Measurements from ENCODE around the gene CSF1.
A peak's percentile ranks its signal among the peaks of the same experiment; 100 is the strongest.
"Not testable (repeated sequence)": the region's sequence is repeated elsewhere in the genome, so short reads cannot be mapped to it uniquely, and the experiment has no call there.

Gene CSF1

GRCh38 chr1:109877776-109878175 lies 32.9 kb upstream of the CSF1 start:
- Mint-ChIP-seq H3K4me1 (peaks cover 100% of the 10 kb centered on the region), H3K27me3 (ENCODE audit: low read depth, poor library complexity) (no peaks in the 10 kb centered on the region), H3K9me3 (no peaks in the 10 kb centered on the region), H3K27ac (peak overlapping the region; percentile 96), H3K4me3 (peak overlapping the region; percentile 59), H3K36me3 (ENCODE audit: low read depth) (no peaks in the 10 kb centered on the region)
- TF ChIP-seq CTCF (IDR thresholded peaks at IDR 0.05) = no peak
- DNase-seq = no peak

GRCh38 chr1:109878531-109879104 lies 32.0 kb upstream of the CSF1 start:
- Mint-ChIP-seq H3K4me3 (no peak overlapping the region), H3K27ac (peak overlapping the region; percentile 23), H3K27me3 (ENCODE audit: low read depth, poor library complexity) (peaks cover 5% of the 10 kb centered on the region), H3K36me3 (ENCODE audit: low read depth) (no peaks in the 10 kb centered on the region), H3K9me3 (no peaks in the 10 kb centered on the region), H3K4me1 (peaks cover 100% of the 10 kb centered on the region)
- no peak for DNase-seq
- no peak for TF ChIP-seq CTCF (IDR thresholded peaks at IDR 0.05)

GRCh38 chr1:109879371-109879770 lies 31.3 kb upstream of the CSF1 start:
- not testable (repeated sequence) for DNase-seq; H3K36me3 Mint-ChIP-seq (ENCODE audit: low read depth); H3K27me3 Mint-ChIP-seq (ENCODE audit: low read depth, poor library complexity); H3K9me3 Mint-ChIP-seq; H3K4me3 Mint-ChIP-seq
- peak overlapping the region; percentile 23 for H3K27ac Mint-ChIP-seq
- peaks cover 100% of the 10 kb centered on the region for H3K4me1 Mint-ChIP-seq

- peak overlapping the region; percentile 5 for H3K4me3 Mint-ChIP-seq
- no peak for TF ChIP-seq CTCF (IDR thresholded peaks at IDR 0.05)
- H3K4me1 Mint-ChIP-seq = peaks cover 99% of the 10 kb centered on the region
- H3K27ac Mint-ChIP-seq = peak overlapping the region; percentile 66
- peaks cover 5% of the 10 kb centered on the region for H3K27me3 Mint-ChIP-seq (ENCODE audit: low read depth, poor library complexity)
- no peak for DNase-seq
- H3K36me3 Mint-ChIP-seq (ENCODE audit: low read depth) = no peaks in the 10 kb centered on the region
- H3K9me3 Mint-ChIP-seq = no peaks in the 10 kb centered on the region
Measured at GRCh38 chr1:109879881-109880525, 30.6 kb upstream of the CSF1 start.

GRCh38 chr1:109880971-109881894 lies 29.4 kb upstream of the CSF1 start:
- no peaks in the 10 kb centered on the region for H3K9me3 Mint-ChIP-seq
- H3K4me1 Mint-ChIP-seq = peaks cover 96% of the 10 kb centered on the region
- H3K27ac Mint-ChIP-seq = peak overlapping the region; percentile 69
- H3K36me3 Mint-ChIP-seq (ENCODE audit: low read depth) = no peaks in the 10 kb centered on the region
- no peak overlapping the region for H3K4me3 Mint-ChIP-seq
- H3K27me3 Mint-ChIP-seq (ENCODE audit: low read depth, poor library complexity) = peaks cover 9% of the 10 kb centered on the region
- no peak for DNase-seq
- TF ChIP-seq CTCF (IDR thresholded peaks at IDR 0.05) = no peak

- H3K4me3 Mint-ChIP-seq = no peak overlapping the region
- H3K27ac Mint-ChIP-seq = no peak overlapping the region
- DNase-seq = no peak
- no peaks in the 10 kb centered on the region for H3K36me3 Mint-ChIP-seq (ENCODE audit: low read depth)
- no peaks in the 10 kb centered on the region for H3K9me3 Mint-ChIP-seq
- peaks cover 91% of the 10 kb centered on the region for H3K4me1 Mint-ChIP-seq
- TF ChIP-seq CTCF (IDR thresholded peaks at IDR 0.05) = no peak
- peaks cover 14% of the 10 kb centered on the region for H3K27me3 Mint-ChIP-seq (ENCODE audit: low read depth, poor library complexity)
Measured at GRCh38 chr1:109881906-109882287, 28.8 kb upstream of the CSF1 start.

All from nephron progenitor cell (in vitro differentiated cells).